Psoas muscle (tissue), 8 donors: ENCODE results near the gene PCNX1. TPM values are rescaled to one million over a fixed set of nuclear protein-coding genes. Genes with fewer than 3 reads are reported as not detected.

ENCODE experiments used
- ATAC-seq, 4 donors: fragments of 200-7000 bp; cut with Tn5 transposase; one replicate each; pipeline ENCODE4 v1.9.1; 2020; ENCODE audit warnings: moderate library complexity in 3 of 4, mild to moderate bottlenecking in 2 of 4
- DNase-seq, 2 donors: peaks; one replicate each; pipeline ENCODE4 v3.0.0-alpha.2; 2020
- H3K27ac ChIP-seq: fragments of 200-600 bp; one replicate; pipeline ENCODE4 v1.8.0; 2022
- H3K27me3 ChIP-seq, 3 donors: fragments of 200-600 bp in 1 of 3; one replicate each; pipeline versions ENCODE4 v1.6.1 to v1.8.0; 2013 to 2022; ENCODE audit warnings: low read length in 2 of 3, mild to moderate bottlenecking in 2 of 3, moderate library complexity in 1 of 3; ENCODE audit not compliant: insufficient read depth in 3 of 3
- H3K36me3 ChIP-seq, 2 donors: fragments of 200-600 bp in 1 of 2; one replicate each; pipeline versions ENCODE4 v1.6.1 to v1.8.0; 2013 to 2022; ENCODE audit warnings: low read depth in 1 of 2, mild to moderate bottlenecking in 1 of 2, moderate library complexity in 1 of 2; ENCODE audit not compliant: insufficient read depth in 1 of 2
- H3K4me1 ChIP-seq: fragments of 200-600 bp; one replicate; pipeline ENCODE4 v1.8.0; 2022
- H3K4me3 ChIP-seq: fragments of 200-600 bp; one replicate; pipeline ENCODE4 v1.8.0; 2022; ENCODE audit warnings: mild to moderate bottlenecking
- H3K9me3 ChIP-seq: fragments of 200-600 bp; one replicate; pipeline ENCODE4 v1.8.0; 2022
- CTCF ChIP-seq: fragments of 200-600 bp; IDR thresholded peaks from one replicate; pipeline ENCODE4 v1.8.0; 2022; ENCODE audit warnings: antibody characterized with exemption
- WGBS, 3 donors: extraction: QIAGEN DNeasy Blood & Tissue Kit; methylation state at CpG; one replicate each; pipeline versions ENCODE4 v1.1.6 to v1.1.7; 2013; 5-methylcytosine and 5-hydroxymethylcytosine counted together
- intact Hi-C, 2 donors: fragments of 100-400 bp; cut with DNase I; formaldehyde crosslinking; loops; one replicate each; pipeline versions ENCODE4 v1.11.0 to v1.14.2; 2022
- polyA plus RNA-seq, 3 donors: library from polyadenylated mRNA; stranded (reverse); fragments of 200-250 nt; gene quantifications; one replicate each; pipeline ENCODE4 v1.2.3, GENCODE V29; 2013
- total RNA-seq, 4 donors: library from RNA; stranded (reverse); fragmentation: NEBNext Ultra II Directional in 2 of 4; extraction: Animal tissue kit (Norgen Biotek cat#: 25700) in 2 of 4; gene quantifications; one replicate each; pipeline versions ENCODE4 v1.2.1 to v1.2.4, GENCODE V29; 2021 to 2023
- donor health status: healthy with polysubstance abuse.
- donor health status: DM: no; HTN: no; CAD: no; lungs with moderate emphysema.
- donor health status: Bipolar disorder and iron deficiency.
- donor health status: healthy.
- donor health status: DM: yes; HTN: yes; CAD: no.
- donor health status: DM: no; HTN: no; CAD: no.
- donor health status: DM: no; HTN: no; CAD: no.
- donor health status: DM: yes; HTN: yes; CAD: no.

PCNX1 gene
- total and polyA plus RNA-seq, 7 donors, result 5.2 to 48.1 (median 29.1) TPM

DNA sequence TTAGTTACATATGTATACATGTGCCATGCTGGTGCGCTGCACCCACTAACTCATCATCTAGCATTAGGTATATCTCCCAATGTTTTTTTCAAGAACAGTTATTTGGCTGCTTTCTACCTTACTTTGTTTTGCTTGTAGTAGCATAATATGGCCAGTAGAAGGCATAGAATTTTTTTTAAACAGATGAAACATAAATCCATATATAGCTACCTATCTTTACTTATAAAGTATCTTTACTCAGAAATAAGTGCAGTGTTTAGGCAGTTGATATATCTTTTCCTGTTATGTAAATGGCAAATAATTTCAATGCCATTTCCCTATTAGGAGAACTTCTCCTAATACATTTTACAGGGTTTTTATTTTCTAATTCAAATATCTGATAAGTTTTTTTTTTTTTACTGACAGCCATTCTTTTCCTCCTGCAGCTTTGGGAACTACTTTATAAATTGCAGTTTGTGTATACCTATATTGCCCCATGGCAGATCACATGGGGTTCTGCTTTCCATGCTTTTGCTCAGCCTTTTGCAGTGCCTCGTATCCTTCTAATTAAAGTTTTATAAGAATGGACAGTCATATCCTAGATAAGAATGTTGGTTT is 143.1 kb downstream of the PCNX1 start:
- Histone ChIP-seq H3K27ac (no peak overlapping the region), H3K27me3 (no peaks in the 10 kb centered on the region), H3K4me3 (no peak overlapping the region), H3K9me3 (no peaks in the 10 kb centered on the region), H3K36me3 (peaks cover 0 to 81% of the 10 kb centered on the region in 2 donors), H3K4me1 (no peaks in the 10 kb centered on the region)
- DNase-seq (no peak), ATAC-seq (no peak)
- 93 to 100% (median 100%) methylated on average over 2 of the region's 2 CpGs for WGBS, 3 donors
- peak; percentile 22 for TF ChIP-seq CTCF
- intact Hi-C loops, result no loop called here

DNA sequence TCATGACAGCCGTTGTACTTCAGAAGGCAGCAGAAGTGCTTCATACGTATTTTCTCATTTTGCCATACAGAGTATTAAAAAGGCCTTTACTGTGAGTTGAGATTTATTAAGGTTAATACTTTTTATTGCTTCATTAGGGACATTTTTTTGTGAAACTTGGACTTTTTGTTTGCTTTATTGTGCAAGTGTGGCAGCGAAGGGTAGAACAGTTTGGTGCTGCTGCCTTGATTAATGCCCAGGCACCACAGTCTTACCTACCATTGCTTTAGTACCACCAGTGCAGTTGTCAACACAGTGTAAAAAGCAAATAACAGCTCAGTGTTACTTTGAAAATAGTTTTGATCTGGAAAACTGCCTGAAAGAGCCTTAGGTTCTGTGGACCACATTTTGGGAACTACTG is 147.4 kb downstream of the PCNX1 start:
- WGBS, 3 donors, result 94 to 96% (median 94%) methylated on average over 3 of the region's 3 CpGs
- no peak for DNase-seq

GRCh38 chr14:71056168-71056567 is 148.9 kb downstream of the PCNX1 start:
- Histone ChIP-seq H3K4me3 (no peak overlapping the region), H3K9me3 (no peaks in the 10 kb centered on the region), H3K27me3 (no peaks in the 10 kb centered on the region), H3K27ac (no peak overlapping the region), H3K36me3 (peaks cover 2 to 95% of the 10 kb centered on the region in 2 donors), H3K4me1 (no peaks in the 10 kb centered on the region)
- no peak for TF ChIP-seq CTCF
- no peak for ATAC-seq
- no peak for DNase-seq
- intact Hi-C loops, result no loop called here
- WGBS, 3 donors, result 54 to 84% (median 74%) methylated on average over 1 of the region's 1 CpG

More for the DNA sequence above, 147.4 kb downstream of the PCNX1 start:
- no peaks in the 10 kb centered on the region for H3K4me1 ChIP-seq
- no peak overlapping the region for H3K27ac ChIP-seq
- H3K27me3 ChIP-seq, result no peaks in the 10 kb centered on the region
- no peaks in the 10 kb centered on the region for H3K9me3 ChIP-seq
- H3K4me3 ChIP-seq, result no peak overlapping the region
- no peak for TF ChIP-seq CTCF
- intact Hi-C loops, result no loop called here
- ATAC-seq, result no peak
- H3K36me3 ChIP-seq, result peaks cover 0 to 81% of the 10 kb centered on the region in 2 donors

DNA sequence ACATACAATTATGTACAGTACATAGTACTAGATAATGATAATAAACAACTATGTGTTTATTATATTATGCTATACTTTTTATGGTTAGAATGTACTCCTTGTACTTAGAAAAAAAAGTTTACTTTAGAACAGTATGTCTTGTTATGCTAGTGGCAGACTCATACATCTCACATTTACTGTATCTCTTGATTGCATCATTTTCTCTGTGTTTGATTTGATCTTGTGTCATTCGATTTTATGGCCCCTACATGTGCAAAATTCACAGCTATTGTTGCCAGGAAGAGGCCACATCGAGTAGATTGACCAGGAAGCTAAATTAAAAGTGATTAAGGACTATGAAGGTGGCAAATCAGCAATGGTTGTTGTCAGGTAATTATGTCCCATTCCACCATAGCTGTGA is 153.0 kb downstream of the PCNX1 start:
- peaks cover 2 to 88% of the 10 kb centered on the region in 2 donors for H3K36me3 ChIP-seq
- 72 to 74% (median 73%) methylated on average over 2 of the region's 2 CpGs for WGBS, 3 donors

More for the DNA sequence above, 153.0 kb downstream of the PCNX1 start:
- H3K27ac ChIP-seq, result no peak overlapping the region
- H3K9me3 ChIP-seq, result no peaks in the 10 kb centered on the region
- no peak for DNase-seq
- no peaks in the 10 kb centered on the region for H3K27me3 ChIP-seq
- intact Hi-C loops, result no loop called here
- TF ChIP-seq CTCF, result no peak
- H3K4me3 ChIP-seq, result no peak overlapping the region
- no peaks in the 10 kb centered on the region for H3K4me1 ChIP-seq
- no peak for ATAC-seq
